8988T (cell line): ENCODE results near the gene HEPN1.
A peak's percentile ranks its signal among the peaks of the same experiment; 100 is the strongest.
"Not testable (repeated sequence)": the region's sequence is repeated elsewhere in the genome, so short reads cannot be mapped to it uniquely, and the experiment has no call there.

Experiments
- DNase-seq: peaks from one replicate; pipeline ENCODE4 v3.0.0; 2011

The HEPN1 gene

DNA sequence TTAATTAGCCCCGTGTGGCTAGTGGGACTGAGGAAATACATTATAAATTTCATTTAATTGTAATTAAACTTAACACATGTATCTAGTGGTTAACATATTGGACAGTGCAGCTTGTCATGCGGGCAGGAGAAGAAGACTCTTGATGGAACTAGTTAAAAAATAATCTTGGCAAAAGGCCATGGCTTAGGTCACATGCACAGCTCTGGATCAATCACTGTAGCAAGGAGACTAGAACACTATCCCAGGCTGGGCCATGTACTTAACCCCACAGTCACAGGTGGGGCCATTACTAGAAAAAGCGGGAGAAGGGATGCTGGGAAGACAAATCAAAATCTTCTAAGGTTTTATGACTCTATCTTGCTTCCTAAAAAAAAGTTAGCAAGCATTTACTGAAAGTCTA is 25.5 kb downstream of the HEPN1 start:
- DNase-seq = no peak

GRCh38 chr11:124945826-124946225 is 26.8 kb downstream of the HEPN1 start:
- DNase-seq = no peak

- DNase-seq = no peak
These were observed 27.7 kb downstream of the HEPN1 start for GRCh38 chr11:124946735-124947141.

GRCh38 chr11:124950601-124951330 is 31.7 kb downstream of the HEPN1 start:
- DNase-seq = no peak

GRCh38 chr11:124951341-124951740 is 32.3 kb downstream of the HEPN1 start:
- DNase-seq = no peak

GRCh38 chr11:124953753-124954589 is 34.9 kb downstream of the HEPN1 start, which contains the start of gene CCDC15:
Gene CCDC15, plus strand, starts transcription at chr11:124954202. Its CDS starts 531 bp downstream, at chr11:124954733.
- DNase-seq = peak; percentile 73

GRCh38 chr11:124954590-124954955 is 35.5 kb downstream of the HEPN1 start:
- DNase-seq = no peak

DNA sequence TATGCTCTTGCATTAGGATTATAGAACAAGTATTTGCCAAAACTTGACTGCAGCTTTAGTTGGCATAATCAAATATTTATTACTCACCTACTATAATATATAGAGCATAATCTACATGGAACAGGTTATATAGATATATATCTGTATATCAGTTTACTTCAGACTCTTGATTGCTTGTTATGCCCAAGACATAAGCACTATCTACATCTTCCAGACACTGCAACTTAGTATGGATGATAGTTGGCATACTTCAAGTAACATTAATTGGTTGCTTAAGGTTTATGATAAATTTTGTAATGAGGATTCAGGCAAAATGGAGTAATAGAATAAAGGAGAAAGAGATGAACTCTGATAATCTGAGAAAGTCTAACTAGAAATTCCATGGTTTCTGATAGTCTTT is 36.0 kb downstream of the HEPN1 start:
- DNase-seq = no peak

- DNase-seq = no peak
These were observed 43.0 kb downstream of the HEPN1 start for GRCh38 chr11:124961972-124962609.

- not testable (repeated sequence) for DNase-seq
These were observed 49.1 kb downstream of the HEPN1 start for GRCh38 chr11:124968197-124968596.
